Epithelial cell of proximal tubule (primary cell): ENCODE measurements around the gene TMEM50B. TPM values are rescaled to one million over a fixed set of nuclear protein-coding genes. Genes with fewer than 3 reads are reported as not detected.
"Not testable (repeated sequence)": the region's sequence is repeated elsewhere in the genome, so short reads cannot be mapped to it uniquely, and the experiment has no call there.

Experiments used
- DNase-seq: peaks from one replicate; pipeline ENCODE4 v3.0.0-alpha.2; 2011; ENCODE audit warnings: low read depth
- H3K4me3 ChIP-seq: 2 replicates; pipeline ENCODE4 v1.5.1; 2011; ENCODE audit warnings: low read depth, mild to moderate bottlenecking, low read length
- CTCF ChIP-seq: conservative IDR thresholded peaks from 2 replicates; pipeline ENCODE4 v1.5.1; 2012; ENCODE audit warnings: low read depth, mild to moderate bottlenecking, low read length
- total RNA-seq: library from RNA; depleted of rRNA; stranded (reverse); fragments of >200 nt; gene quantifications from 2 replicates; pipeline ENCODE4 v1.2.3, GENCODE V29; 2015

The TMEM50B gene
- total RNA-seq, 1 donor from 2014 or later: 39.8 TPM

DNA sequence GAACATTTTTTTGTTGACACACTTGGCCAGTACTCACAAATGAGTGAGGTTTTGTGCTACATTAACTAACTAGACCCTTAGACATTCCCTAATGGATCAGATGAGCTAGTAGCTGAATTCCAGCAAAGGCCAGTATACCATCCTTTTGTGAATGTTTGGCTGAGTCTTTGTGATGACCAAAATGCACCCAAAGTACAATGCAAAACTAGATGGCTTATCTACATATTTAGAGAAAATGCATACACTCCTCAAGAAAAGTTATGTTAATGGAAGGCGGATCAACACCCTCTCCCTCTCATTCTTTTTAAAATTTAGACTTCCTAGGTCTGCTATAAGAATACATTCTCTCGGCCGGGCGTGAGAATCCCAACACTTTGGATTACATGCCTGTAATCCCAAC lies 31.9 kb upstream of the TMEM50B start:
- DNase-seq: no peak
- TF ChIP-seq CTCF: no peak
- H3K4me3 ChIP-seq: no peak overlapping the region

- no peak for DNase-seq
- no peak for TF ChIP-seq CTCF
- H3K4me3 ChIP-seq: no peak overlapping the region
Observed at GRCh38 chr21:33510826-33511225, 31.1 kb upstream of the TMEM50B start.

DNA sequence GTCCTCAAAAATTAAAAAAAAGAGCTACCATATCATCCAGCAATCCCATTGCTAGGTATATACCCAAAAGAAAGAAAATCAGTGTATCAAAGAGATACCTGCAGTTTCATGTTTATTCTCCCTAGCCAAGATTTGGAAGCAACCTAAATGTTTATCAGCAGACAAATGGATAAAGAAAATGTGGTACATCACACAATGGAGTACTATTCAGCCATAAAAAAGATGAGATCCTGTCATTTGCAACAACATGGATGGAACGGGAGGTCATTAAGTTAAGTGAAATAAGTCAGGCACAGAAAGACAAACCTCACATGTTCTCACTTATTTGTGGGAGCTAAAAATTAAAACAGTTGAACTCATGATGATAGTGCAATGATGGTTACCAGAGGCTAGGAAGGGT lies 27.2 kb upstream of the TMEM50B start:
- H3K4me3 ChIP-seq, DNase-seq: not testable (repeated sequence)

DNA sequence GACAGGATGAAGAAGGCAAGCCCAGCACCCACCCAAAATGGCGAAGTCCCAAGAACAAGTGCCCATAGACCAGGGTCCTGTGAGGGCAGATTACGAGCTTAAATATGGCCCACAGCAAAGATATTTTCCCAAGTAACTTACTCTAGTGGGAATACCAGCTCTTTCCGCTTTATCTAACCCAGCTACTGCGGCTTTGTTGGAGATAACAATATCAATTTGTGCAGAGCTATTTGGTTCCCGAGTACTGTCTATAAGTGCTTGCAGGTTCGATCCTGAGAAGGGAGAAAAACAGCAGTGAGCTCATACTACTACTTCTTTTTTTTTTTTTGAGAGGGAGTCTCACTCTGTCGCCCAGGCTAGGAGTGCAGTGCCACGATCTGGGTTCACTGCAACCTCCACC lies 26.1 kb upstream of the TMEM50B start:
- no peak for DNase-seq
- H3K4me3 ChIP-seq: no peak overlapping the region
- no peak for TF ChIP-seq CTCF

DNA sequence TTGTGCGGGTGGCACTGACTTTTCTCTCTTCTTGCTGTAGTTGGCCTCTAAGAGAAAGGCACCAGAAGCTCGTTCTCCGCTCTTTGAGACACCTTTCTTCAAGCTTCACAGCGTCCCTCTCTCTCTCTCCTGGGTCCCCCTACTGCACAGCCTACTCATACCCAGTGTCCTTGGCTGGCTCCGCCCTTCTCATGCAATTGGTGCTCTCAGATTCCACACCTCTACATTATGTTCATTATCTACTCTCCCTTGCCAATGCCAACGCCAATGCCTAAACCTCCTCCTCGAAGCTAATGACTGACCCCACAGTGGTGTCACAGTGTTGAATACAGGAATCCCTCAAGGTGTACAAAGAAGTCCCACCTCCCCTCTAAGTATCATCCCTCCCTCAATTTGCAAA lies 16.6 kb upstream of the TMEM50B start:
- H3K4me3 ChIP-seq: no peak overlapping the region
- DNase-seq: no peak
- TF ChIP-seq CTCF: no peak

- no peak for TF ChIP-seq CTCF
- no peak for DNase-seq
Observed at GRCh38 chr21:33495743-33496142, 16.0 kb upstream of the TMEM50B start.

GRCh38 chr21:33493756-33494155 lies 14.0 kb upstream of the TMEM50B start:
- no peak overlapping the region for H3K4me3 ChIP-seq
- no peak for TF ChIP-seq CTCF
- no peak for DNase-seq

More at GRCh38 chr21:33495743-33496142, 16.0 kb upstream of the TMEM50B start:
- no peak overlapping the region for H3K4me3 ChIP-seq

DNA sequence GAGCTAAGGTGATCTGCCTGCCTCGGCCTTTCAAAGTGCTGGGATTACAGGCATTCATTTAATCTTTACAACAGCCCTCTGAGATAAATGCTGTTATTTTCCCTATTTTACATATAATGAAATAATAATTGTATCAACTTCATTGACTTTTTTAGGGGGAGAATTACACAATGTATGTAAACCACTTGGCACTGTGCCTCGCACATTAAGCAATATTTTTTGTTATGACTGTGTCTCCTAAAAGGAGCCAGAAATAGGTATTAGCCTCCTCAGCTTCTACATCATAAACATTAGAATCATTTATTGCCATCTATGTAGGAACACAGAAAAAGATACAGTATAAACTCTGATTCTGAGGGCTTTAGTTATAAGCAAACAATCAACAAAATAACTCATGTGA lies 12.8 kb upstream of the TMEM50B start:
- DNase-seq: no peak
- H3K4me3 ChIP-seq: no peak overlapping the region
- TF ChIP-seq CTCF: no peak
